Mammary epithelial cell (primary cell): ENCODE results near the gene SEMA5A.

Source experiments
- EZH2 ChIP-seq: IDR thresholded peaks from 2 replicates; pipeline ENCODE4 v1.6.1; 2012; ENCODE audit warnings: low read length, inconsistent platforms, borderline replicate concordance
- TF ChIP-seq, protein P1 (sequence below), 2 donors: IDR thresholded peaks in 1 of 2; conservative IDR thresholded peaks in 1 of 2; 2 replicates each; pipeline ENCODE4 v1.5.1; 2011 to 2012; ENCODE audit warnings: inconsistent platforms in 2 of 2, low read length in 2 of 2, mild to moderate bottlenecking in 2 of 2, control low read depth in 1 of 2, low read depth in 1 of 2; ENCODE audit not compliant: insufficient read depth in 1 of 2; ENCODE audit errors: extremely low read depth in 1 of 2

DNA sequence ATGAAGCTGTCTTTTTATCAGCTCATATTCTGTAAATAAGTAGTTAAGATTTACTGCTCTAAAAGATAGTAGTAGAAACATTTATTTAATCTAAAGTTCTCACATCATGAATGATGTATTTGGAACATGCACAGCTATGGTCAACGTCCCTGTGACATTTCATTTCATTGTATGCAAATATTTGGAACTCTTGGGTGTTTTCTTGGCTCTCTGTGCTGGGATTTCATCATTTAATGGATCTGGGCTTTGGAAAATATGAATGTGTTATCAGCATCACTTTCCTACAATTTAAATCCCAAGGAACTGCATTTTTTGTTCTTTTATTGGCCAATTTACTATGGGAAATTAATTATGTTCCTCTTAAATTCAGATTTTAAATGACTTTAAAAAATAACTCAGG, 462.9 kb downstream of the SEMA5A start:
- TF ChIP-seq, protein P1, sequence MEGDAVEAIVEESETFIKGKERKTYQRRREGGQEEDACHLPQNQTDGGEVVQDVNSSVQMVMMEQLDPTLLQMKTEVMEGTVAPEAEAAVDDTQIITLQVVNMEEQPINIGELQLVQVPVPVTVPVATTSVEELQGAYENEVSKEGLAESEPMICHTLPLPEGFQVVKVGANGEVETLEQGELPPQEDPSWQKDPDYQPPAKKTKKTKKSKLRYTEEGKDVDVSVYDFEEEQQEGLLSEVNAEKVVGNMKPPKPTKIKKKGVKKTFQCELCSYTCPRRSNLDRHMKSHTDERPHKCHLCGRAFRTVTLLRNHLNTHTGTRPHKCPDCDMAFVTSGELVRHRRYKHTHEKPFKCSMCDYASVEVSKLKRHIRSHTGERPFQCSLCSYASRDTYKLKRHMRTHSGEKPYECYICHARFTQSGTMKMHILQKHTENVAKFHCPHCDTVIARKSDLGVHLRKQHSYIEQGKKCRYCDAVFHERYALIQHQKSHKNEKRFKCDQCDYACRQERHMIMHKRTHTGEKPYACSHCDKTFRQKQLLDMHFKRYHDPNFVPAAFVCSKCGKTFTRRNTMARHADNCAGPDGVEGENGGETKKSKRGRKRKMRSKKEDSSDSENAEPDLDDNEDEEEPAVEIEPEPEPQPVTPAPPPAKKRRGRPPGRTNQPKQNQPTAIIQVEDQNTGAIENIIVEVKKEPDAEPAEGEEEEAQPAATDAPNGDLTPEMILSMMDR (conservative IDR thresholded peaks at IDR 0.05 in 1 of 2, IDR thresholded peaks at IDR 0.05 in 1 of 2; ENCODE audit: extremely low read depth in 1 of 2, insufficient read depth in 1 of 2, low read depth in 1 of 2, low read length in 2 of 2) = no peak
- no peak for TF ChIP-seq EZH2
